GM12865 (cell line): ENCODE measurements around the gene KIAA0319L.

Experiments used
- DNase-seq: peaks from one replicate; pipeline ENCODE4 v3.0.0; 2010; ENCODE audit warnings: low read depth
- H3K4me3 ChIP-seq: 2 replicates; pipeline ENCODE4 v1.5.1; 2011; ENCODE audit warnings: mild to moderate bottlenecking, low read depth, low read length, control low read depth
- CTCF ChIP-seq: IDR thresholded peaks from 2 replicates; pipeline ENCODE4 v1.5.1; 2011; ENCODE audit warnings: low read length, control low read depth, low read depth, inconsistent platforms; ENCODE audit not compliant: insufficient read depth; ENCODE audit errors: missing control alignments

The KIAA0319L gene

DNA sequence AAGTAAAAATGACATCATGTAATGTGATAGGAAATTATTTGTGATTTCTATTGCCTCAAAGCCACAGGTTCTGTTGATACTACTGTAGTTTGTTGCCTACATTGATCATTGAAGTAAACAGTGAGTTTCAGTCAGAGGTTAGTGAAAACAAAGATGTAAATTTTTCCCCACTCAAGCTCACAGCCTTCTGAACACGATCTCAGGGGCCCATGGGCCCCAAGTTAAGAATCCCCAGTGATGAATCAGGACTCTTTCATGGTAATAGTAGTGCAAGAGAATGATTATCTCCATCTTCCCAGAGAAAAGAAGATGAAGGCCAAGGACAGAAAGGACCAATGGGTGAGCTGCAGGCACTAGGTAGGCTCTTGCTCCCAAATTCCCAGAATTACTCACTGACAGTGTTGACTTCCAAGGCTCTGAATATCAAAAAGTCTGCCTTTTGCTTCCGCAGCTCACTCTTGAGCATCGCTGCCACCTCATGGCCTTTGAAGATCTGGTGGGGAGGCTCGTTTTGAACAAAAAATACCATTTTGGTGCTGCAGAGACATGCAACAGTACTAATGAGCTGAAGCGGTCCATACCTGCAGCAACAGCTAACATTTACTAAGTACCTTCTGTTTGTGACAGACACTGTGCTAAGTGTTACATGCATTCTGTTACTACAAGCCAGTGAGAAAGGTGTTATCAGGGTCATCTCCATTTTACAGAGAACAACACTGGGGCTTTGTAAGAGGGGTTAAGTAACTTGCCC lies 113.3 kb downstream of the KIAA0319L start:
- DNase-seq, result no peak
- TF ChIP-seq CTCF, result no peak
- H3K4me3 ChIP-seq, result no peak overlapping the region

DNA sequence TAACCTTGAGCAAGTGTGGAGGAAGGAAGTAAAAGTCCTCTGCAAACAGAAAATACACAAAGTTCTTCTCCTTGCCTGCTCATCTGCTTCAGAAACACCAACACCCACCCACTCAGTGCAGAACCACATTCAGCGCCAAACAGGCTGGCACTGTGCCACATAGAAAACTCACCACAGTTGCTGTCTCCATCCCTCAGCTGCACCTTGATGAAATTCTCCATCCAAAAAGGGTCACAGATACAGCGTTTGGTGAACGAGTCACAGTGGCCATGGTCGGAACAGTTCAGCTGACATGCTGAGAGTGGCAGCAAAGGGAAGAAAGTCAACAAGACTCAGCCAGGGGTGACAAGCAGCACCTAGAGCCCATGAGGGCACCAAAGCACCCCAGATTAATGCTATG lies 114.5 kb downstream of the KIAA0319L start:
- DNase-seq, result no peak
- no peak for TF ChIP-seq CTCF
- no peak overlapping the region for H3K4me3 ChIP-seq

GRCh38 chr1:35441926-35442579 lies 115.2 kb downstream of the KIAA0319L start:
- H3K4me3 ChIP-seq, result no peak overlapping the region
- no peak for DNase-seq
- TF ChIP-seq CTCF, result no peak

DNA sequence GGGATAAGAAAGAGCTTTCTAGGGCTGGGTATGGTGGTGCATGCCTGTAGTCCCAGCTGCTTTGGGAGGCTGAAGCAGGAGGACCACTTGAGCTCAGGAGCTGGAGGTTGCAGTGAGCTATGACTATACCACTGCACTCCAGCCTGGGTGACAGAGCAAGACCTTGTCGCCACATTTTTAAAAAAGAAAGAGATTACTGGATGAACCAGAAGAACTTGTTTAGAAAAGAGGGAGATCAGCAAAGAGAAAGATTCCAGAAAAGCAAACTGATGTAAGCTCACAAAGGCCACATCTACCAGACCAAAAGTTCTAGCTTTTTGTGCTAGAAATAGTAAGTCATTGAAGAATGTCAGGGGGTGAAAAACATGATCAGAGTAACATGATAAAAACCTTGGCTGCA lies 117.6 kb downstream of the KIAA0319L start:
- no peak for DNase-seq
- TF ChIP-seq CTCF, result no peak
- no peak overlapping the region for H3K4me3 ChIP-seq

DNA sequence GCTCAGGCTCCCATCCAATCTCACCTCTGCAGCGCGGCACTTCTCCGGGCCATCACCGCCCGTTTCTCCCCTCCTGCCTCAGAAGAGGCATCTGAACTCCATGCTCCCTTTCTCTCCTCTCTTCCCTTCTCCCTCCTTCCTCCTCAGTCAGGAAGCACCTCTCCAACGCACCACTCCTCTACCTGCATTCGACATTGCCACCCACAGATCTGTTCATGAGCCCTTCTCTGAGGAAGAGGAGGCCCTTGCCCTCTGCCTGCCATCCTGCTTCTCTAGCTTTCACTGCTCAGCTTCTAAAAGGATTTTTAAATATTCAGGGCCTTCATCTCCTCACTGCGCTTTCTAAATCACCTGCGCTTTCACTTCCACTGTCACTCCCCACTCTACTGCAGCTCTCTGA lies 120.0 kb downstream of the KIAA0319L start:
- no peak for DNase-seq
- no peak overlapping the region for H3K4me3 ChIP-seq
- no peak for TF ChIP-seq CTCF

GRCh38 chr1:35436078-35436477 lies 121.1 kb downstream of the KIAA0319L start:
- no peak overlapping the region for H3K4me3 ChIP-seq
- DNase-seq, result no peak
- TF ChIP-seq CTCF, result no peak
